ENCODE measurements around the gene STX1B.
"Not testable (repeated sequence)": the region's sequence is repeated elsewhere in the genome, so short reads cannot be mapped to it uniquely, and the experiment has no call there.

Gene STX1B

DNA sequence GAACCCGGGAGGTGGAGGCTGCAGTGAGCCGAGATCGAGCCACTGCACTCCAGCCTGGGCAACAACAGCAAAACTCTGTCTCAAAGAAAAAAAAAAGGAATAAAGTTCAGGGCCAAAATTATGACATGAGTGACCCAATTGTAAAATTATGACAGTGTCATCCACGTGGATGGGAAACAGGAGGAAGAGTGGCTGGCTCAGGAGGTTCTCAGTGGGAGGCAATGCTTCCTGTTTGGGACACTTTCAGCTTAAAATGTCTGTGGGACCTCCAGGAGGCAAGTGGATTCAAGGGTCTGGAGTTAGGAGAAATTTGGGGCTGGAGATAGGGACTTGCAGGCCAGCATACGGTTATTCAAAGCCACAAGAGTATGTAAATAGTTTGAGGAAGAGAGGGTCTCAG, 14.9 kb upstream of the STX1B start:
- H3K9ac ChIP-seq (ENCODE audit: insufficient read length, low read depth): no peak overlapping the region
- no peaks in the 10 kb centered on the region for H3K9me3 ChIP-seq (ENCODE audit: insufficient read depth, low read length)
- H3K4me1 ChIP-seq (ENCODE audit: insufficient read depth, insufficient read length): peaks cover 7% of the 10 kb centered on the region
- TF ChIP-seq SUZ12 (IDR thresholded peaks at IDR 0.05; ENCODE audit: extremely low read depth, insufficient read depth, insufficient read length): no peak
- no peak for TF ChIP-seq ZNF274 (IDR thresholded peaks at IDR 0.05; ENCODE audit: low read depth, low read length)
- TF ChIP-seq YY1 (IDR thresholded peaks at IDR 0.05; ENCODE audit: insufficient read depth, insufficient read length): no peak
- no peaks in the 10 kb centered on the region for H3K36me3 ChIP-seq (ENCODE audit: insufficient read depth, insufficient read length, low read length)
- H3K4me3 ChIP-seq (ENCODE audit: insufficient read length, low read depth): no peak overlapping the region
- no peaks in the 10 kb centered on the region for H3K27me3 ChIP-seq (ENCODE audit: insufficient read depth, insufficient read length)
- no peak for DNase-seq (ENCODE audit: low read depth, low spot score)

DNA sequence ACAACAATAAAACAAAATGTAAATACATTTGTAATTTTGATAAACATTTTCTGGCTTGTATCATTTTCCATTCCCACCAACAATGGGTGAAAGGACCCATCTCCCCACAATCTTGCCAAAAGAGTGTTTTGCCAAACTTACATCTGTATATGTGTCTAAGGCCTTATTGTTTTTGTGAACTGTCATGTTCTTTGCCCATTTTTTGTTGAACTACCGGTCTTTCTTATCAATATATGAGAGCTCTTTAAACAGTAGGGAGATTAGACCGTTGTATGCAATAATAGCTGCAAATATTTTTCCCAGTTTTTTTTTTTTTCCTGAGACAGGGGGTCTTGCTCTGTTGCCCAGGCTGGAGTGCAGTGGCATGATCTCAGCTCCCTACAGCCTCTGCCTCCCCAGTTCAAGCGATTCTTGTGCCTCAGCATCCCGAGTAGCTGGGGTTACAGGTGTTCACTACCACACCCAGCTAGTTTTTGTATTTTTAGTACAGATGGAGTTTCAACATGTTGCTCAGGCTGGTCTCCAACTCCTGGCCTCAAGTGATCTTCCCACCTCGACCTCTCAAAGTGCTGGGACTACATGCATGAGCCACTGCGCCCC, 13.3 kb upstream of the STX1B start:
- DNase-seq (ENCODE audit: low read depth, low spot score): no peak
- H3K9ac ChIP-seq (ENCODE audit: insufficient read length, low read depth): no peak overlapping the region
- H3K4me1 ChIP-seq (ENCODE audit: insufficient read depth, insufficient read length): peaks cover 6% of the 10 kb centered on the region
- H3K4me3 ChIP-seq (ENCODE audit: insufficient read length, low read depth): no peak overlapping the region
- H3K36me3 ChIP-seq (ENCODE audit: insufficient read depth, insufficient read length, low read length): no peaks in the 10 kb centered on the region
- no peak for TF ChIP-seq YY1 (IDR thresholded peaks at IDR 0.05; ENCODE audit: insufficient read depth, insufficient read length)
- TF ChIP-seq ZNF274 (IDR thresholded peaks at IDR 0.05; ENCODE audit: low read depth, low read length): no peak
- TF ChIP-seq SUZ12 (IDR thresholded peaks at IDR 0.05; ENCODE audit: extremely low read depth, insufficient read depth, insufficient read length): no peak
- H3K27me3 ChIP-seq (ENCODE audit: insufficient read depth, insufficient read length): no peaks in the 10 kb centered on the region
- H3K9me3 ChIP-seq (ENCODE audit: insufficient read depth, low read length): no peaks in the 10 kb centered on the region

DNA sequence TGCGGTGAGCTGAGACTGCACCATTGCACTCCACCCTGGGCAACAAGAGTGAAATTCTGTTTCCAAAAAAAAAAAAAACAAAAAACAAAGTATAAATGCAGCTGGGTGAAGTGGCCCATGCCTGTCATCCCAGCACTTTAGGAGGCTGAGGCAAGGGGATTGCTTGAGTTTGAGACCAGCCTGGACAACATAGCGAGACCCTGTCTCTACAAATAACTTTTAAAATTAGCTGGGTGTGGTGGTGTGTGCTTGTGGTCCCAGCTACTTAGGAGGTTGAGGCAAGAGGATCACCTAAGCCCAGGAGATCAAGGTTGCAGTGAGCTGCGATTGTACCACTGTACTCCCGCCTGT, 12.8 kb upstream of the STX1B start:
- Histone ChIP-seq H3K9me3 (ENCODE audit: insufficient read depth, low read length) (no peaks in the 10 kb centered on the region), H3K9ac (ENCODE audit: insufficient read length, low read depth) (no peak overlapping the region), H3K4me3 (ENCODE audit: insufficient read length, low read depth) (no peak overlapping the region), H3K4me1 (ENCODE audit: insufficient read depth, insufficient read length) (peaks cover 6% of the 10 kb centered on the region), H3K36me3 (ENCODE audit: insufficient read depth, insufficient read length, low read length) (no peaks in the 10 kb centered on the region), H3K27me3 (ENCODE audit: insufficient read depth, insufficient read length) (no peaks in the 10 kb centered on the region)
- no peak for TF ChIP-seq YY1 (IDR thresholded peaks at IDR 0.05; ENCODE audit: insufficient read depth, insufficient read length)
- TF ChIP-seq ZNF274 (IDR thresholded peaks at IDR 0.05; ENCODE audit: low read depth, low read length): no peak
- no peak for DNase-seq (ENCODE audit: low read depth, low spot score)

DNA sequence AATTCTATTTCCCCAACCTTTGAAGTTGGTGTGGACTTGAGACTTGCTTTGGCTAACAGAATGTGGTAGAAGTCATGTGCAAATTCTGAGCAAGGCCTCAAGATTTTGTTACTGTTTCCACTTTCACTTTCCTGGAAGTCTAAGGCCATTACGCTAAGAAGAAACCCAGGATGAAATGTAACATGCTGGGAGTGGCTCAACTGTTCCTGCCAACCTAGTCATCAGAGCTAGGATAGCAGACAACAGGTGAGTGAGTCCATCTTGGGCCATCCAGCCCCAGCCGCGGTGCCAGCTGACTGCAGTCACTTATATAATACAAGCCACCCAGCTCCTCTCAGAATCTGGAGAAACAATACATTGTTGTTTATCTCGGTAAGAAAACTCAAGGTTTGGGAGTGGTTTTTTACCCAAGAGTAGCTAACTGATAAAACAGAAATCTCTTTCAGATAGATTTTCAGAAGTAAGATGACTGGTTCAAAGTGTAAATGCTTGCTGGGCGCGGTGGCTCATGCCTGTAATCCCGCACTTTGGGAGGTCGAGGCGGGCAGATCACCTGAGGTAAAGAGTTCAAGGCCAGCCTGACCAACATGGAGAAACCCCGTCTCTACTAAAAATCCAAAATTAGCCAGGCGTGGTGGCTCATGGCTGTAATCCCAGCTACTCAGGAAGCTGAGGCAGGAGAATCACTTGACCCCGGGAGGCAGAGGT, 12.3 kb upstream of the STX1B start:
- Histone ChIP-seq H3K27me3 (ENCODE audit: insufficient read depth, insufficient read length) (no peaks in the 10 kb centered on the region), H3K9me3 (ENCODE audit: insufficient read depth, low read length) (no peaks in the 10 kb centered on the region), H3K9ac (ENCODE audit: insufficient read length, low read depth) (no peak overlapping the region), H3K4me3 (ENCODE audit: insufficient read length, low read depth) (no peak overlapping the region), H3K36me3 (ENCODE audit: insufficient read depth, insufficient read length, low read length) (no peaks in the 10 kb centered on the region), H3K4me1 (ENCODE audit: insufficient read depth, insufficient read length) (peaks cover 6% of the 10 kb centered on the region)
- no peak for TF ChIP-seq ZNF274 (IDR thresholded peaks at IDR 0.05; ENCODE audit: low read depth, low read length)
- TF ChIP-seq YY1 (IDR thresholded peaks at IDR 0.05; ENCODE audit: insufficient read depth, insufficient read length): no peak
- TF ChIP-seq SUZ12 (IDR thresholded peaks at IDR 0.05; ENCODE audit: extremely low read depth, insufficient read depth, insufficient read length): no peak
- no peak for DNase-seq (ENCODE audit: low read depth, low spot score)

DNA sequence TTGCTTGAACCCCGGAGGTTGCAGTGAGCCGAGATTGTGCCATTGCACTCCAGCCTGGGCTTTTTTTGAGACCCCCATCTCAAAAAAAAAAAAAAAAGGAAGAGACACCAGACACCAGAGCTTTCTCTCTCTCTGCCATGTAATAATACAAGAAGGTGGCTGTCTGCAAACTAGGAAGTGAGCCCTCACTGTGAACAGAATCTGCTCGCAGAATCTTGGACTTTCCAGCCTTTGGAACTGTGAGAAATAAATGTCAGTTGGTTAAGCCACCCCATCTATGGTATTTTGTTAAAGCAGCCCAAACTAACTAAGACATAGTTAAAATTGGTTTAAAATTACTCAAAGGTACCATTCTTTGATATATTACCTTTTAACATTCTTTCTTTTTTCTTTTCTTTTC, 10.1 kb upstream of the STX1B start:
- Histone ChIP-seq H3K27me3 (ENCODE audit: insufficient read depth, insufficient read length) (no peaks in the 10 kb centered on the region), H3K36me3 (ENCODE audit: insufficient read depth, insufficient read length, low read length) (no peaks in the 10 kb centered on the region), H3K9ac (ENCODE audit: insufficient read length, low read depth) (no peak overlapping the region), H3K4me3 (ENCODE audit: insufficient read length, low read depth) (no peak overlapping the region), H3K4me1 (ENCODE audit: insufficient read depth, insufficient read length) (peaks cover 2% of the 10 kb centered on the region), H3K9me3 (ENCODE audit: insufficient read depth, low read length) (no peaks in the 10 kb centered on the region)
- no peak for TF ChIP-seq SUZ12 (IDR thresholded peaks at IDR 0.05; ENCODE audit: extremely low read depth, insufficient read depth, insufficient read length)
- TF ChIP-seq ZNF274 (IDR thresholded peaks at IDR 0.05; ENCODE audit: low read depth, low read length): no peak
- TF ChIP-seq YY1 (IDR thresholded peaks at IDR 0.05; ENCODE audit: insufficient read depth, insufficient read length): no peak
- DNase-seq (ENCODE audit: low read depth, low spot score): no peak

DNA sequence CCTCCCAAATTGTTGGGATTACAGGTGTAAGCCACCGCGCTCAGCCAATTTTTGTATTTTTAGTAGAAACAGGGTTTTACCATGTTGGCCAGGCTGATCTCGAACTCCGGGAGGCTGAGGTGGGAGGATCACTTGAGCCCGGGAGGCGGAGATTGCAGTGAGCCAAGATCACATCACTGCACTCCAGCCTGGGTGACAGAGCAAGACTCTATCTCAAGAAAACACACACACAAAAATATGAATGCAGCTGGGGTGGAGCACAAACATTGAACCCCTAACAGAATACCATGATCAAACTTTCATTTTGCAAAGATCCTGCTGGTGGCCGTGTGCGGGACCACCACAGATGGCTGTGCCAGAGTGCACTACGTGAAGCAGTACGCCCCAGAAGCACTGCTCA, 7.3 kb upstream of the STX1B start:
- DNase-seq (ENCODE audit: low read depth, low spot score); H3K9me3 ChIP-seq (ENCODE audit: insufficient read depth, low read length); H3K4me3 ChIP-seq (ENCODE audit: insufficient read length, low read depth); H3K4me1 ChIP-seq (ENCODE audit: insufficient read depth, insufficient read length); H3K36me3 ChIP-seq (ENCODE audit: insufficient read depth, insufficient read length, low read length); H3K27me3 ChIP-seq (ENCODE audit: insufficient read depth, insufficient read length); H3K9ac ChIP-seq (ENCODE audit: insufficient read length, low read depth): not testable (repeated sequence)

DNA sequence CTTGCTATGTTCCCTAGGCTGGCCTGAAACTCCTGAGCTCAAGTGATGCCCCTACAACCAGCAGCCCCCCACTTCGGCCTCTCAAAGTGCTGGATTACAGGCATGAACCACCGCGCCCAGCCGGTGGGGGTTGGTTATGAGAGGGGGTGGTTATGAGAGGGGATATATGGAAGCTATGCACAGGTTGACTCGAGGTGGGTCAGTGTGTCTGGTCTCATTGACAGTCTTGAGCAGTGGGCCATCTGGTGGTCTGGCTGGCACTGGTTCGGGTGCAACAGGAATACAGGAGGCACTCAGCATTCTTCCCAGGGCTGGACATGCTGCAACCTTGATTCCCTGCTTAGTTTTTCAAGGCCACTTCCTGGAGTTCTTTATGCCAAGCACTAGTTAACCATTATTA, 5.6 kb upstream of the STX1B start:
- peaks cover 19% of the 10 kb centered on the region for H3K27me3 ChIP-seq (ENCODE audit: insufficient read depth, insufficient read length)
- no peak for DNase-seq (ENCODE audit: low read depth, low spot score)
- H3K9me3 ChIP-seq (ENCODE audit: insufficient read depth, low read length): no peaks in the 10 kb centered on the region
- H3K4me3 ChIP-seq (ENCODE audit: insufficient read length, low read depth): no peak overlapping the region
- no peaks in the 10 kb centered on the region for H3K4me1 ChIP-seq (ENCODE audit: insufficient read depth, insufficient read length)
- no peak overlapping the region for H3K9ac ChIP-seq (ENCODE audit: insufficient read length, low read depth)
- no peak for TF ChIP-seq ZNF274 (IDR thresholded peaks at IDR 0.05; ENCODE audit: low read depth, low read length)
- no peaks in the 10 kb centered on the region for H3K36me3 ChIP-seq (ENCODE audit: insufficient read depth, insufficient read length, low read length)

DNA sequence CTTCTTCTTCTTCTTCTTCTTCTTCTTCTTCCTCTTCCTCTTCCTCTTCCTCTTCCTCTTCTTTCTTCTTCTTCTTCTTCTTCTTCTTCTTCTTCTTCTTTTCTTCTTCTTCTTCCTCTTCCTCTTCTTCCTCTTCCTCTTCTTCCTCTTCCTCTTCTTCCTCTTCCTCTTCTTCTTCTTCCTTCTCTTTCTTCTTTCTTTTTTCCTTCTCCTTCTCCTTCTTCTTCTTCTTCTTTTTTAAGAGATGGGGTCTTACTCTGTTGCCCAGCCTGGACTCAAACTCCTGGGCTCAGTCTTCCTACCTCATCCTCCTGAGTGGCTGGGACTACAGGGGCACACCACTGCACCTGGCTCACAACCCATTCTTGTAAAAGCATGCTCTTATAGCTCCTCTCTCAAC, 2.9 kb upstream of the STX1B start:
- not testable (repeated sequence) for H3K9me3 ChIP-seq (ENCODE audit: insufficient read depth, low read length)

DNA sequence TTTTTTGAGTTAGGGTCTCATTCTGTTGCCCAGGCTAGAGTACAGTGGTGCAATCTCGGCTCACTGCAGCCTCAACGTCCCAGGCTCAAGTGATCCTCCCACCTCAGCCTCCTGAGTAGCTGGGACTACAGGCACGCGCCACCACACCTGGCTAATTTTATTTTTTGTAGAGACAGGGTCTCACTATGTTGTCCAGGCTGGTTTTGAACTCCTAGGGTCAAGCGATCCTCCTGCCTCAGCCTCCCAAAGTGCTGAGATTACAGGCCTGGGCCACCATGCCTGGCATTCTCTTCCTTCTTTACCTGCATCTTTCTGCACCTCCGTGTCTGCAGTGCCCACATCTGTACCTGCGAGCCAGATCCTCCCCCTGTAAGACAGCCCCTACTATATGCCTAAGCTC, 1.4 kb upstream of the STX1B start:
- H3K4me1 ChIP-seq (ENCODE audit: insufficient read depth, insufficient read length): peaks cover 17% of the 10 kb centered on the region
- H3K9me3 ChIP-seq (ENCODE audit: insufficient read depth, low read length); H3K9ac ChIP-seq (ENCODE audit: insufficient read length, low read depth); H3K4me3 ChIP-seq (ENCODE audit: insufficient read length, low read depth); DNase-seq (ENCODE audit: low read depth, low spot score); H3K36me3 ChIP-seq (ENCODE audit: insufficient read depth, insufficient read length, low read length): not testable (repeated sequence)
- peaks cover 22% of the 10 kb centered on the region for H3K27me3 ChIP-seq (ENCODE audit: insufficient read depth, insufficient read length)

More for the DNA sequence above, 2.9 kb upstream of the STX1B start:
- H3K9ac ChIP-seq (ENCODE audit: insufficient read length, low read depth); H3K4me1 ChIP-seq (ENCODE audit: insufficient read depth, insufficient read length); H3K36me3 ChIP-seq (ENCODE audit: insufficient read depth, insufficient read length, low read length); DNase-seq (ENCODE audit: low read depth, low spot score); H3K4me3 ChIP-seq (ENCODE audit: insufficient read length, low read depth): not testable (repeated sequence)
- peaks cover 22% of the 10 kb centered on the region for H3K27me3 ChIP-seq (ENCODE audit: insufficient read depth, insufficient read length)
